ENCODE measurements around the gene TIFAB.

DNA sequence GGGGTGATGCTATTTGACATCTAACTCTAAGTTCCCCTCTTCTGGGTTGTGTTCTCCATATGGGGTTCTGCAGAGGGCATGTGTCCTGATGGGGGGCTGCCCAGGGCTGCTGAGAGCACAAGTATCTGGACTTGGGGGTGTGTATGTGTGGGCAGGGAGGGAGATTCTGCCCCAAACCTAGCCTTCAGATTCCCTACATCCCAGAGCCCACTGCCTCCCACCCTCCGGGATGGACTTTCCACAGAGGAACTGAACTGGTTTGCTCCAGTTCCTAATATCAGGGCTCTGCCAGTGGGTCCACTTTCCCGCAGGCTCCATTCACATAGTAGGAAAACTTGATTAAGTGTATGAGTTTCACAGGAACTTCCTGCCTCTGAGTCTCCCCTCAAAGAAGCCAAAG is 16.4 kb upstream of the TIFAB start:
- TF ChIP-seq, protein P1, sequence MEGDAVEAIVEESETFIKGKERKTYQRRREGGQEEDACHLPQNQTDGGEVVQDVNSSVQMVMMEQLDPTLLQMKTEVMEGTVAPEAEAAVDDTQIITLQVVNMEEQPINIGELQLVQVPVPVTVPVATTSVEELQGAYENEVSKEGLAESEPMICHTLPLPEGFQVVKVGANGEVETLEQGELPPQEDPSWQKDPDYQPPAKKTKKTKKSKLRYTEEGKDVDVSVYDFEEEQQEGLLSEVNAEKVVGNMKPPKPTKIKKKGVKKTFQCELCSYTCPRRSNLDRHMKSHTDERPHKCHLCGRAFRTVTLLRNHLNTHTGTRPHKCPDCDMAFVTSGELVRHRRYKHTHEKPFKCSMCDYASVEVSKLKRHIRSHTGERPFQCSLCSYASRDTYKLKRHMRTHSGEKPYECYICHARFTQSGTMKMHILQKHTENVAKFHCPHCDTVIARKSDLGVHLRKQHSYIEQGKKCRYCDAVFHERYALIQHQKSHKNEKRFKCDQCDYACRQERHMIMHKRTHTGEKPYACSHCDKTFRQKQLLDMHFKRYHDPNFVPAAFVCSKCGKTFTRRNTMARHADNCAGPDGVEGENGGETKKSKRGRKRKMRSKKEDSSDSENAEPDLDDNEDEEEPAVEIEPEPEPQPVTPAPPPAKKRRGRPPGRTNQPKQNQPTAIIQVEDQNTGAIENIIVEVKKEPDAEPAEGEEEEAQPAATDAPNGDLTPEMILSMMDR (IDR thresholded peaks at IDR 0.05): no peak
- TF ChIP-seq POLR2A (IDR thresholded peaks at IDR 0.05): no peak
